ENCODE measurements around the gene FAM216A.
"Not testable (repeated sequence)": the region's sequence is repeated elsewhere in the genome, so short reads cannot be mapped to it uniquely, and the experiment has no call there.

The FAM216A gene

GRCh38 chr12:110514363-110514762 lies 45.7 kb downstream of the FAM216A start:
- H2AK5ac ChIP-seq (ENCODE audit: low read depth, low read length) = no peak overlapping the region
- no peak overlapping the region for H3K4me2 ChIP-seq (ENCODE audit: insufficient read depth, low read length, poor library complexity, severe bottlenecking)
- no peak for DNase-seq (ENCODE audit: low spot score)
- no peak overlapping the region for H2BK120ac ChIP-seq (ENCODE audit: low read depth, low read length)
- H3K36me3 ChIP-seq (replicated peaks in 1 of 2; ENCODE audit: control insufficient read depth in 2 of 2, insufficient read depth in 2 of 2, low read length in 2 of 2) = no peaks in the 10 kb centered on the region
- no peaks in the 10 kb centered on the region for H3K9me3 ChIP-seq (replicated peaks in 1 of 2; ENCODE audit: control insufficient read depth in 2 of 2, insufficient read depth in 1 of 2, low read depth in 1 of 2, low read length in 2 of 2)
- H4K8ac ChIP-seq (ENCODE audit: low read depth, low read length) = no peak overlapping the region
- no peak overlapping the region for H3K4me3 ChIP-seq (ENCODE audit: low read length in 2 of 2)
- no peak overlapping the region for H4K91ac ChIP-seq (ENCODE audit: low read depth, low read length, poor library complexity)
- H3K18ac ChIP-seq (ENCODE audit: low read length) = no peak overlapping the region
- no CpG with 5 or more reads among the region's 1 CpG for WGBS, 2 donors (ENCODE audit: extremely low coverage in 2 of 2, insufficient read length in 2 of 2, insufficient replicate concordance in 1 of 2)
- H3K23ac ChIP-seq (ENCODE audit: low read depth, low read length, poor library complexity) = no peak overlapping the region
- H2BK12ac ChIP-seq (ENCODE audit: low read length) = no peak overlapping the region
- H3K27ac ChIP-seq (replicated peaks; ENCODE audit: low read length) = no peak overlapping the region
- no peak overlapping the region for H2BK5ac ChIP-seq (ENCODE audit: low read length)
- no peaks in the 10 kb centered on the region for H3K4me1 ChIP-seq (ENCODE audit: control insufficient read depth in 2 of 2, insufficient read depth in 1 of 2, low read depth in 1 of 2, low read length in 2 of 2)
- no peak overlapping the region for H3K4ac ChIP-seq (ENCODE audit: low read length)
- no peak overlapping the region for H3K9ac ChIP-seq (ENCODE audit: low read depth, low read length, poor library complexity)
- H3K27me3 ChIP-seq (ENCODE audit: control insufficient read depth in 3 of 3, insufficient read depth in 3 of 3, low read depth in 1 of 3, low read length in 3 of 3) = peaks cover 0 to 7% (median 0%) of the 10 kb centered on the region in 3 experiments
- no peak overlapping the region for H2AFZ ChIP-seq (ENCODE audit: low read length)
- no peak overlapping the region for H2BK15ac ChIP-seq (ENCODE audit: low read length)
- no peaks in the 10 kb centered on the region for H3K79me1 ChIP-seq (ENCODE audit: low read depth, low read length)
- no peak overlapping the region for H3K14ac ChIP-seq (ENCODE audit: low read length)

- WGBS, 2 donors (ENCODE audit: extremely low coverage in 2 of 2, insufficient read length in 2 of 2, insufficient replicate concordance in 1 of 2) = no CpG with 5 or more reads among the region's 3 CpGs
- no peak overlapping the region for H3K14ac ChIP-seq (ENCODE audit: low read length)
- no peak overlapping the region for H3K23ac ChIP-seq (ENCODE audit: low read depth, low read length, poor library complexity)
Measured at GRCh38 chr12:110516995-110517394, 48.4 kb downstream of the FAM216A start.

DNA sequence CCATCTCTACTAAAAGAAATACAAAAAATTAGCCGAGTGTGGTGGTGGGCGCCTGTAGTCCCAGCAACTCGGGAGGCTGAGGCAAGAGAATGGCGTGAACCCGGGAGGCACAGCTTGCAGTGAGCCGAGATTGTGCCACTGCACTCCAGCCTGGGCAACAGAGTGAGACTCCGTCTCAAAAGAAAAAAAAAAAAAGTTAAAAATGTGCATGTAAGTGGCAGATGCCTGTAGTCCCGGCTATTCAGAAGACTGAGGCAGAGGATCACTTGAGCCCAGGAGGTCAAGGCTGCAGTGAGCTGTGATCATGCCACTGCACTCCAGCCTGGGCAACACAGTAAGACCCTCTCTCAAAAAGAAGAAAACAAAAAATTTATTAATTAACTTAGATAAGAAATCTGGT lies 49.4 kb downstream of the FAM216A start:
- H3K4me2 ChIP-seq (ENCODE audit: insufficient read depth, low read length, poor library complexity, severe bottlenecking); H2AFZ ChIP-seq (ENCODE audit: low read length); H3K27me3 ChIP-seq (ENCODE audit: control insufficient read depth in 3 of 3, insufficient read depth in 3 of 3, low read depth in 1 of 3, low read length in 3 of 3); H2BK120ac ChIP-seq (ENCODE audit: low read depth, low read length); H3K79me1 ChIP-seq (ENCODE audit: low read depth, low read length); DNase-seq (ENCODE audit: low spot score); H3K14ac ChIP-seq (ENCODE audit: low read length); H3K36me3 ChIP-seq (replicated peaks in 1 of 2; ENCODE audit: control insufficient read depth in 2 of 2, insufficient read depth in 2 of 2, low read length in 2 of 2); H3K27ac ChIP-seq (replicated peaks; ENCODE audit: low read length); H3K4me1 ChIP-seq (ENCODE audit: control insufficient read depth in 2 of 2, insufficient read depth in 1 of 2, low read depth in 1 of 2, low read length in 2 of 2); H3K4me3 ChIP-seq (ENCODE audit: low read length in 2 of 2); H2BK12ac ChIP-seq (ENCODE audit: low read length); H2BK5ac ChIP-seq (ENCODE audit: low read length); H3K23ac ChIP-seq (ENCODE audit: low read depth, low read length, poor library complexity); H3K4ac ChIP-seq (ENCODE audit: low read length); H3K9me3 ChIP-seq (replicated peaks in 1 of 2; ENCODE audit: control insufficient read depth in 2 of 2, insufficient read depth in 1 of 2, low read depth in 1 of 2, low read length in 2 of 2); H3K9ac ChIP-seq (ENCODE audit: low read depth, low read length, poor library complexity); H2AK5ac ChIP-seq (ENCODE audit: low read depth, low read length); H4K8ac ChIP-seq (ENCODE audit: low read depth, low read length); H3K18ac ChIP-seq (ENCODE audit: low read length); H4K91ac ChIP-seq (ENCODE audit: low read depth, low read length, poor library complexity); H2BK15ac ChIP-seq (ENCODE audit: low read length): not testable (repeated sequence)
- no CpG with 5 or more reads among the region's 8 CpGs for WGBS, 2 donors (ENCODE audit: extremely low coverage in 2 of 2, insufficient read length in 2 of 2, insufficient replicate concordance in 1 of 2)

More at GRCh38 chr12:110516995-110517394, 48.4 kb downstream of the FAM216A start:
- no peak overlapping the region for H3K27ac ChIP-seq (replicated peaks; ENCODE audit: low read length)
- H3K36me3 ChIP-seq (replicated peaks in 1 of 2; ENCODE audit: control insufficient read depth in 2 of 2, insufficient read depth in 2 of 2, low read length in 2 of 2) = no peaks in the 10 kb centered on the region
- no peak overlapping the region for H3K9ac ChIP-seq (ENCODE audit: low read depth, low read length, poor library complexity)
- H3K4me1 ChIP-seq (ENCODE audit: control insufficient read depth in 2 of 2, insufficient read depth in 1 of 2, low read depth in 1 of 2, low read length in 2 of 2) = no peaks in the 10 kb centered on the region
- H3K4ac ChIP-seq (ENCODE audit: low read length) = no peak overlapping the region
- H3K27me3 ChIP-seq (ENCODE audit: control insufficient read depth in 3 of 3, insufficient read depth in 3 of 3, low read depth in 1 of 3, low read length in 3 of 3) = peaks cover 0 to 7% (median 0%) of the 10 kb centered on the region in 3 experiments
- no peak overlapping the region for H4K91ac ChIP-seq (ENCODE audit: low read depth, low read length, poor library complexity)
- H4K8ac ChIP-seq (ENCODE audit: low read depth, low read length) = no peak overlapping the region
- H2BK120ac ChIP-seq (ENCODE audit: low read depth, low read length) = no peak overlapping the region
- H2AFZ ChIP-seq (ENCODE audit: low read length) = no peak overlapping the region
- H3K79me1 ChIP-seq (ENCODE audit: low read depth, low read length) = no peaks in the 10 kb centered on the region
- no peak overlapping the region for H2BK5ac ChIP-seq (ENCODE audit: low read length)
- no peak overlapping the region for H2AK5ac ChIP-seq (ENCODE audit: low read depth, low read length)
- H2BK15ac ChIP-seq (ENCODE audit: low read length) = no peak overlapping the region
- no peak overlapping the region for H3K4me3 ChIP-seq (ENCODE audit: low read length in 2 of 2)
- no peaks in the 10 kb centered on the region for H3K9me3 ChIP-seq (replicated peaks in 1 of 2; ENCODE audit: control insufficient read depth in 2 of 2, insufficient read depth in 1 of 2, low read depth in 1 of 2, low read length in 2 of 2)
- no peak overlapping the region for H2BK12ac ChIP-seq (ENCODE audit: low read length)
- H3K4me2 ChIP-seq (ENCODE audit: insufficient read depth, low read length, poor library complexity, severe bottlenecking) = no peak overlapping the region
- no peak overlapping the region for H3K18ac ChIP-seq (ENCODE audit: low read length)
- no peak for DNase-seq (ENCODE audit: low spot score)

- H3K79me1 ChIP-seq (ENCODE audit: low read depth, low read length); H4K8ac ChIP-seq (ENCODE audit: low read depth, low read length); H2BK15ac ChIP-seq (ENCODE audit: low read length); H3K36me3 ChIP-seq (replicated peaks in 1 of 2; ENCODE audit: control insufficient read depth in 2 of 2, insufficient read depth in 2 of 2, low read length in 2 of 2); H3K18ac ChIP-seq (ENCODE audit: low read length); H2AFZ ChIP-seq (ENCODE audit: low read length); H3K23ac ChIP-seq (ENCODE audit: low read depth, low read length, poor library complexity); H3K4ac ChIP-seq (ENCODE audit: low read length); DNase-seq (ENCODE audit: low spot score); H3K14ac ChIP-seq (ENCODE audit: low read length); H3K9ac ChIP-seq (ENCODE audit: low read depth, low read length, poor library complexity); H3K27me3 ChIP-seq (ENCODE audit: control insufficient read depth in 3 of 3, insufficient read depth in 3 of 3, low read depth in 1 of 3, low read length in 3 of 3); H2AK5ac ChIP-seq (ENCODE audit: low read depth, low read length); H3K9me3 ChIP-seq (replicated peaks in 1 of 2; ENCODE audit: control insufficient read depth in 2 of 2, insufficient read depth in 1 of 2, low read depth in 1 of 2, low read length in 2 of 2); H3K4me2 ChIP-seq (ENCODE audit: insufficient read depth, low read length, poor library complexity, severe bottlenecking); H4K91ac ChIP-seq (ENCODE audit: low read depth, low read length, poor library complexity); H2BK12ac ChIP-seq (ENCODE audit: low read length); H3K27ac ChIP-seq (replicated peaks; ENCODE audit: low read length); H3K4me3 ChIP-seq (ENCODE audit: low read length in 2 of 2); H2BK5ac ChIP-seq (ENCODE audit: low read length); H2BK120ac ChIP-seq (ENCODE audit: low read depth, low read length); H3K4me1 ChIP-seq (ENCODE audit: control insufficient read depth in 2 of 2, insufficient read depth in 1 of 2, low read depth in 1 of 2, low read length in 2 of 2): not testable (repeated sequence)
- WGBS, 2 donors (ENCODE audit: extremely low coverage in 2 of 2, insufficient read length in 2 of 2, insufficient replicate concordance in 1 of 2) = no CpG with 5 or more reads among the region's 11 CpGs
Measured at GRCh38 chr12:110520876-110521712, 52.4 kb downstream of the FAM216A start.

All from neuronal stem cell (in vitro differentiated cells).